NCI-H1417 treated with DMSO at 0.1 percent for 48 hours (cell line): ENCODE measurements around the gene ANGPTL4.
A peak's percentile ranks its signal among the peaks of the same experiment; 100 is the strongest.
"Not testable (repeated sequence)": the region's sequence is repeated elsewhere in the genome, so short reads cannot be mapped to it uniquely, and the experiment has no call there.

Experiments
- DNase-seq: peaks from one replicate; lab custom pipeline; 2025; lab: John Stamatoyannopoulos, UW

ANGPTL4 gene

DNA sequence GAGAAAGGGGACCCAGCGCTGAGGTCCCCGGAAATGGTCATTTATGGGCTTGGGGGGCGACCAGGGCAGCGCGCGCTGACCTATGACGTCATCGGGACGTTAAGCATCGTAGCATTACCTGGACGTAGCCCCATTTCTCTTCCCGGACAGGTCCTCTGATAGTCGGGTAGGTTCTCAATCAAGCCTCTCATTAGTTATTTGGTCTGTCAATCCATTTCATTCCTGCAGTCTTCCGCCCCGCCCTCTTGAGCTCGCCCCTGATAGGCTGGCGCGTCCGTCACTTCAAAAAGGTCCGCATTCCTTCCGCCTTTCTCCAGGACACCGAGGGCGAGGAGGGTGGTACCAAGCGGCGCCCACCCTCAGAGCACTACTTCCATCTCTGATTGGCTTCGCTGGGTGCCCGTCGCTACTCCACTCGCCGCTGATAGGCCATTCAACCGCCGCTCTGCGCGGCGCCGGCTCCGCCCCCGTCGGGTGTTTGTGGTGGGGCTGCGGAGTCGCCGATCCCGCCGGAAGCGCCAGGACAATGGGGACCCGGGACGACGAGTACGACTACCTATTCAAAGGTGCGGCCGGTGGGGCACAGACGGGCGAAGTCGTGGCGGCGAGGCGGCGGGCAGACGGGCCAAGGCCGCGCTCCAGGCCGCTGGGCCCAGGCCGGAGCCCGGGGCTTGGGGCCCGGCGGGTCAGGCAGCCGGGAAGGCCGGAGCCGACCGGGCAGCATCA lies 26.1 kb downstream of the ANGPTL4 start, which contains the start of gene RAB11B:
Gene RAB11B (plus strand): TSS at position 470 of the 726 bp plus-strand sequence. CDS start 57 bp downstream, at position 527.
- DNase-seq: peak; percentile 99

GRCh38 chr19:8390617-8390981 lies 26.6 kb downstream of the ANGPTL4 start:
- peak; percentile 67 for DNase-seq

GRCh38 chr19:8391198-8392016 lies 27.5 kb downstream of the ANGPTL4 start:
- DNase-seq: no peak

DNA sequence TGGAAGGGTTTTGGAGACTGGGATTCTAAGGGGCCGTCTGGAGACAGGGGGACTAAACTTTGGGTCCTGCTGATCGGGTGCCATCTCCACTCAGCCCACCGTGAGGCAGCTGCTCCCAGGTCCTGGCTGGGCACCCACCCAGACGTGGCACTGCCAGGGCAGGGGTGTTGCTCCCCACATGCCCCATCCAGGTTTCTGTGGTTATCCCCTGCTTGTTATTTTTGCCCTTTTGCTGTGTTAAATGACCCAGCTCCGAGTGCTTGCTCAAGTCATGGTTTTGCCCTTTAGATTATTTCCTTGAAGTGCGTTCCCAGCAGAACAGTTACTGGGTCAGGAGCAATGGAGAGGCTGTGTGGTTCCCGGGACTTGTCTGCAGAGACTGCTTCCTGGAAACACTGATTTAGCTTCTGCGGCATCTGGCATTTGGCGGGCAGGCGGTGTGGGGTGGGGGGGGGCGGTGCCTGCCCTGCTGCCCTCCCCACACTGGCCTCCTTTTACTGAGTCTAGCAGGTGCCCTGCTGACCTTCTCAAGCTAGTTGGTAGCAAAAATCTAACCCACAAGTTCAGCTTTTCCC lies 28.1 kb downstream of the ANGPTL4 start:
- DNase-seq: no peak

DNA sequence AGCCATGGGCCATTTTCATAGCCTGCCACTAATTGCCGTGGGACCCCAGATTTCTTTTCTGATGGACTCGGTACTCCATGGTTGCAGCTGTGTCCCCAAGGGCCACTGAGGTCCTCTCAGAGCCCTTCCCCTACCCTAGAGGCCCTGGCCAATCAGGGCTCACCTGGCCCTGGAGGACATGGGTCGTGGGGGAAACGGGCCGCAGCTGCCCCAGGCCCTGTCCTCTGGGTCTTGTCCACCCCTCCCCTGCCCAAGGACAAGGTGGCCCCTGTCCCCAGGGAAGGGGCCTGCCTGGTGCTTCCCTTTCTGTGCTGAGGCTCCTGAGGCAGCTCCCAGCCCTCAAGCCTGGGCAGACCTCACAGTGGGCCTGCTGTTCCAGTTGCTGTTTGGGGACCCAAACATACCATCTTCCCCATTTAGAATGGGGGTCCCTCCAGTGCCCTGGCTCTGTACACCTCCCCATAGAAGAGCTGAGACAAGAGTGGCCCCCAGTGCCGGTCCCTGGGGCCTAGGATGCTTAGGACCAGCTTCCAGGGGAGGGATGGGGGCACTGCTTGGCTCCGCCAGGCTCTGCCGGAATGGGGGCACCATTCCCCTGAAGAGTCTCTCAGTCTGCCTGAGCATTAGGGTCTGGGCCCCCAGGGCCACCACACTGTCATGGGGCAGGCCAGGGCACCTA lies 29.4 kb downstream of the ANGPTL4 start:
- no peak for DNase-seq

GRCh38 chr19:8393871-8394250 lies 29.9 kb downstream of the ANGPTL4 start:
- no peak for DNase-seq

DNA sequence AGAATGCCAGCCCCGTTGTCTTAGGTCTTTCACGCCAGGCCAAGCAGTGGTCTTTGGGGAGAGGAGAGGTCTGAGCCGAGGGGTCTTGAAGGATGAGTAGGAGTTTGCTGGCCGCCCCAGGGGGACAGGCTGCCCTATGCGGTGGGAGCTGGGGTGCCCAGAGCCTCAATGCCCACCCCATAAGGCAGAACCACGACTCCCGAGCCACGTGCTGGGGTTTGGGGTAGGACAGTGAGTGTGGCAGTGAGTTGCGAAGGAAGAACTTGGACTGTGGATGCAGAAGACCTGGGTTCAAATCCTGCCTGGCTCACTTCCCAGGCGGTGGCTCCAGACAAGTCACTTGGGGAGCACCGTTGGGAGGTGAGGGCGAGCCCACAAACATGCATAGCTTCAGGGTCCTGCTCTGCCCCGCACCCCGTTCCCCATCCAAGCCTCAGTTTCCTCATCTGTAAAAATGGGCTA lies 31.7 kb downstream of the ANGPTL4 start:
- DNase-seq: no peak

DNA sequence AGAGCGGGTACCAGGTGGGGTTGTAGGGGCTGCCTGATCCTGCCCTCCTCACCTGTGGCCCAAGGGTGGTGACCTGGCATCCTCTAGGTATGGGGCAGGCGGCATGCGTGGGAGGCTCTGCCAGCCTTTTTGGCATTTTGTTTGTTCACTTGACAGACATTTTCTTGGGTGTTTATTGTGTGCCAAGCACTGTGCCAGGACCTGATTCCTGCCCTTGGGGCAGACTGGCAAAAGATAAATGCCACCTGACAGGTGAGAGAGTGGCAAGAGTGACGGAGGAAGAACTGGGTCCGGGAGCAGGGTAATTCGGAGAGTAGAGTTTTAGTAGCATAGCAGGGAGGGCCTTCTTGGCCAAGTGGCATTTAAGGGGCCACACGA lies 32.2 kb downstream of the ANGPTL4 start:
- DNase-seq: no peak

DNA sequence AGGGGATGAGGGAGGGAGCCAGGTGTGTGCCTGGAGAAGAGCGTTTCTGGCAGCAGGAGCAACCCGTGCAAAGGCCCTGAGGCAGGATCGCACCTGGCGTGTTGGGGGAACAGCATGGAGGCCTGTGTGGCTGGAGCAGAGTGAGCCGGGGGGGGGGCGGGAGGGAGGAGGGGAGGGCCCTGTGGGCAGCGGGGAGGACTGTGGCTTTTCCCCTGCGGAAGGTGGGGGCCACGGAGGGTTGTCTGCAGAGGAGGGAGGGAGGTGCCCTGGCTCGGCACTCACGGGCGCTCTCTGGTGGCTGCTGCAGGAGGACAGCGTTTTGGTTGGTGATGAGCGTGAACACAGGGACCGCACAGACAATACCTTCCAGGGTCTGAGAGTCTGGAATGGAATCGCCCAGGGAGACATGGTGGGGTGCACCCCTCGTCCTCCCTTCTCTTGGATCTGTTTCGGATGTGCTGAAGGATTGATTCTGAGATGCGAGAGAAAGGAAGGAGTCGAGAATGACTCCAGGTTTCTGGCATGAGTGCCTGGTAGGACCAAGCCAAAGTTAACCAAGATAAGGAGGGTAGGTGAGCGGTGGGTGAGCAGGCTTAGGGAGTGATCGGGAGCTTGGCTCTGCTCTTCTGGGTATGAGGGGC lies 32.7 kb downstream of the ANGPTL4 start:
- DNase-seq: no peak

- no peak for DNase-seq
These were observed 33.3 kb downstream of the ANGPTL4 start for GRCh38 chr19:8397271-8397670.

- no peak for DNase-seq
These were observed 33.9 kb downstream of the ANGPTL4 start for GRCh38 chr19:8397746-8398310.

GRCh38 chr19:8398311-8398771 lies 34.4 kb downstream of the ANGPTL4 start:
- no peak for DNase-seq

DNA sequence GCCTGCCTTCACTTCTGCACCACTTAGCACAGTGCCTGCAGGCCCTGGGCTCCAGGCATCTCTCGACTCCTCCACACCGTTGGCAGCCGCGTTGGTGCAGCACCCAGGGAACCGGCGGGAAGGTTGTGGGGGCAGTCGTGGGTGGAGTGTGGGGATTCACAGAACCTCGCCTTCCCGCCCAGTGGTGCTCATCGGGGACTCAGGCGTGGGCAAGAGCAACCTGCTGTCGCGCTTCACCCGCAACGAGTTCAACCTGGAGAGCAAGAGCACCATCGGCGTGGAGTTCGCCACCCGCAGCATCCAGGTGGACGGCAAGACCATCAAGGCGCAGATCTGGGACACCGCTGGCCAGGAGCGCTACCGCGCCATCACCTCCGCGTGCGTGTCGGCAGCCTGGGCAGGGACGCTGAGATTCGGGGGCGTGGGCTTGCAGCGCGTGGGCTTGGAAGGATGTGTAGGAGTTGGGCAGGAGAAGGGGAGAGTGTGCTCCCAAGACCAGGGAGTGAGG lies 35.8 kb downstream of the ANGPTL4 start:
- DNase-seq: no peak

GRCh38 chr19:8401981-8402411 lies 38.0 kb downstream of the ANGPTL4 start:
- DNase-seq: no peak

GRCh38 chr19:8403098-8403819 lies 39.3 kb downstream of the ANGPTL4 start:
- no peak for DNase-seq

DNA sequence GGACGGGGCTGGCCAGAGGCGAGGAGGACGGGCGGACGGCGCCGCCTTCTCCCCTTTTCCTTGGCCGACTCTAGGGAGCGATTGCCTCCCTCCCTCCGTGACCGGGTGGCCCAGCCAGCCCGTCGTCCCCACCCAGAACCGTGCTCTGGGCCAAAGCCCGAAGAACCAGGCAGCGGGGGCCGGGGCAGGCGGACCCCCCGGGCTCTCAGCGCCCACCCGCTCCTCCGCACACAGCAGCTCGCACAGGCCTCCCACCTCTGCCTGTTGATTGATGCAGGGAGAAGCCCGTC lies 39.8 kb downstream of the ANGPTL4 start:
- DNase-seq: no peak

GRCh38 chr19:8404391-8405151 lies 40.6 kb downstream of the ANGPTL4 start:
- DNase-seq: no peak

GRCh38 chr19:8410718-8411117 lies 46.8 kb downstream of the ANGPTL4 start:
- DNase-seq: not testable (repeated sequence)

GRCh38 chr19:8412783-8413628 lies 49.1 kb downstream of the ANGPTL4 start, which contains the start of gene MARCHF2:
Gene MARCHF2, plus strand, starts transcription at chr19:8413305. Its CDS starts 8,536 bp downstream, at chr19:8421841.
- peak; percentile 66 for DNase-seq
